Measurements from ENCODE around the gene CECR2. TPM values are rescaled to one million over a fixed set of nuclear protein-coding genes. Genes with fewer than 3 reads are reported as not detected.

Gene CECR2
- total RNA-seq, 3 donors from 2014 or later: 0.32 to 0.66 (median 0.44) TPM

GRCh38 chr22:17566776-17567175 lies 197.5 kb downstream of the CECR2 start:
- intact Hi-C loops (cut with DNase I; ENCODE audit: low total_unique reads): no loop called here
- TF ChIP-seq CTCF (IDR thresholded peaks at IDR 0.05) (no peak), POLR2AphosphoS5 (IDR thresholded peaks at IDR 0.05) (no peak), POLR2A (IDR thresholded peaks at IDR 0.05) (no peak)
- Histone ChIP-seq H3K27me3 (no peaks in the 10 kb centered on the region), H3K36me3 (no peaks in the 10 kb centered on the region), H3K9me3 (no peaks in the 10 kb centered on the region), H3K27ac (peak overlapping the region in 1 of 2 donors; percentile 20), H3K4me1 (no peaks in the 10 kb centered on the region), H3K4me3 (no peak overlapping the region)
- no peak for DNase-seq (ENCODE audit: low spot score in 2 of 2)

DNA sequence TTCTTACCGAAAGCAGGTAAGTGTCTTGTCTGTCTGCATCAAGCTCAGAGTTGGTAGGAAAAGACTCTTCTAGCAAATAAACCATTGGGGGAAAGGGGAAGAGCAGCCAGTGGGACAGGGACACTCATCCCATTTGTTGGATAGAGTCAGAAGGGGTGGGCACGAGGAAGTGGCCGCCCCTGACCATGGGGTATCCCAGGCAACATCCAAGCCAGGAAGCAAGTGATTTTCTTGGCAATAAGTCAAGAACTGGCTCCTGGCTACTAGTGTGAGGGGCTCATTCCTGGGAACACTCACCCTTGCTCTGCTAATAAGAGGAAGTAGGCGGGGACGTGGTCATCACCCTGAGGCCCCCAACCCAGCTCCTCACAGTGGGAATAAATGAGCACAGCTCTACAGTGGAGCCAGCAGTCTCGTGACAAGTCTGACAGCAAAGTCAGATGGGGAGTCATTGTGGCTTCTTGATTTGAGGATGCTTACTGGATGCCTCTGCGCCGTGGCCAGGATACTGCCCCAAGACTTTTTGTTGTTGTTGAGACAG lies 200.8 kb downstream of the CECR2 start:
- intact Hi-C loops (cut with DNase I; ENCODE audit: low total_unique reads): no loop called here
- Histone ChIP-seq H3K4me3 (peak overlapping the region; percentile 17 to 65 (median 43)), H3K27me3 (no peaks in the 10 kb centered on the region), H3K4me1 (no peaks in the 10 kb centered on the region), H3K36me3 (no peaks in the 10 kb centered on the region), H3K27ac (peak overlapping the region; percentile 83 to 93), H3K9me3 (no peaks in the 10 kb centered on the region)
- TF ChIP-seq POLR2A (IDR thresholded peaks at IDR 0.05): no peak
- peak in 1 of 3 donors; percentile 8 for TF ChIP-seq POLR2AphosphoS5 (IDR thresholded peaks at IDR 0.05)
- peak in 1 of 2 donors; percentile 37 for DNase-seq (ENCODE audit: low spot score in 2 of 2)

DNA sequence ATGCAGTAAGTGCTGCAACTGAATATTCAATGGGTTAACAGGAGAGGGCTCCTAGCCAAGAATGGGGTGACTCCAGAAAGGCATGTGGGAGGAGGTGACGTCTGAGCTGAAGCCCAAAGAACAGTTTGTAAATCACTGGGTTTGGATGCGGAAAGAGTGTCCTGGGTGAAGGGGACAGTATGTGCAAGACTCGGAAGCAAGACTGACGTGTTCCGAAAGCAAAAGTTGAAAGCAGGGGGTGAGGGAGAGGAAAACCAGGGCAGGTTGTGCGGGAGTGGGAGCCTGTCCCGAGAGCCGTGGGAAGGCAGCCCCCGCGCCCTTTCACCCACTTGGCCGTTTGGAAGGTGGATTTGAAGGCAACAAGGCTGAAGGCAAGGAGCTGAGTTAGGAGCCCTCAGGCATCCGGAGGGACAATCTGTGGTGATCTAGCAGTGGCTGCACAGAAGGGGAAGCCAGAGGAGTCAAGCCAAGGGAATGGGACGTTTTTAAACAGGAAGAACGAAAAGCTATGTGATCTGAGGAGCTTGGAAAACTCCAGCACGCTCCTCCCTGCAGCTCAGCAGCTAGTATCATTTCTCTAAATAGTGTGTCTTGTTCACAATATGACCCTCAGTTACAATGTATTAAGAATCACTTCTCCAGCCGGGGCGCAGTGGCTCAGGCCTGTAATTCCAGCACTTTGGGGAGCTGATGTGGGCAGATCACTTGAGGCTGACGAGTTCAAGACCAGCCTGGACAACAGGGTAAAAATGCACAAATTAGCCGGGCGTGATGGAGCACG lies 201.8 kb downstream of the CECR2 start:
- no peaks in the 10 kb centered on the region for H3K36me3 ChIP-seq
- no peaks in the 10 kb centered on the region for H3K27me3 ChIP-seq
- TF ChIP-seq POLR2AphosphoS5 (IDR thresholded peaks at IDR 0.05) (peak; percentile 79 to 98 (median 89)), POLR2A (IDR thresholded peaks at IDR 0.05) (no peak)
- DNase-seq (ENCODE audit: low spot score in 2 of 2): peak; percentile 71 to 72
- peak overlapping the region; percentile 83 to 93 for H3K27ac ChIP-seq
- intact Hi-C loops (cut with DNase I; ENCODE audit: low total_unique reads): no loop called here
- H3K9me3 ChIP-seq: no peaks in the 10 kb centered on the region
- no peaks in the 10 kb centered on the region for H3K4me1 ChIP-seq
- H3K4me3 ChIP-seq: peak overlapping the region; percentile 21 to 65 (median 43)

GRCh38 chr22:17575151-17575550 lies 205.9 kb downstream of the CECR2 start:
- no peak overlapping the region for H3K27ac ChIP-seq
- no peaks in the 10 kb centered on the region for H3K36me3 ChIP-seq
- H3K4me3 ChIP-seq: no peak overlapping the region
- no peaks in the 10 kb centered on the region for H3K4me1 ChIP-seq
- H3K27me3 ChIP-seq: no peaks in the 10 kb centered on the region
- no peaks in the 10 kb centered on the region for H3K9me3 ChIP-seq
- no peak for TF ChIP-seq POLR2AphosphoS5 (IDR thresholded peaks at IDR 0.05)
- TF ChIP-seq POLR2A (IDR thresholded peaks at IDR 0.05): no peak
- TF ChIP-seq CTCF (IDR thresholded peaks at IDR 0.05): no peak
- DNase-seq (ENCODE audit: low spot score in 2 of 2): no peak
- intact Hi-C loops (cut with DNase I; ENCODE audit: low total_unique reads): no loop called here

DNA sequence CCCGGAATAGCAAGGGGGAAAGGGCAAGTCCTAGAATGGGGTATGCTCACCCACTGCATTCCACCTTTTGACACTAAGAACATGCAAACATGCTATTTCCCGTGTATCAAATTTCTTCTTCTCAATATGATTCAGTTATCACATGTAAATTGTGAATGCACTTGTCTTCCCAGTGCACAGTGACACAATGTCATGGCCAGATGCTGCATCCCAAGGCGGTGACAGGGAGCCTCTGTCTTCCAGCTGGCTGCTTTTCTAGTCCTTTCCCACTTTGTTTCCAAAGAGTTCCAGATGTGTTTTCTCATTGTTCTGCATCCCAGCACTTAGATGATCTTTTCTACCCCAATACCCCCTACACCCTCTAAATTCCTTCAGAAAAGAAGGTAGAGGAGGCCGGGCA lies 206.4 kb downstream of the CECR2 start:
- Histone ChIP-seq H3K4me3 (no peak overlapping the region), H3K36me3 (no peaks in the 10 kb centered on the region), H3K4me1 (no peaks in the 10 kb centered on the region), H3K27me3 (no peaks in the 10 kb centered on the region), H3K27ac (no peak overlapping the region), H3K9me3 (no peaks in the 10 kb centered on the region)
- DNase-seq (ENCODE audit: low spot score in 2 of 2): no peak
- TF ChIP-seq POLR2AphosphoS5 (IDR thresholded peaks at IDR 0.05) (no peak), POLR2A (IDR thresholded peaks at IDR 0.05) (no peak), CTCF (IDR thresholded peaks at IDR 0.05) (no peak)
- intact Hi-C loops (cut with DNase I; ENCODE audit: low total_unique reads): no loop called here

DNA sequence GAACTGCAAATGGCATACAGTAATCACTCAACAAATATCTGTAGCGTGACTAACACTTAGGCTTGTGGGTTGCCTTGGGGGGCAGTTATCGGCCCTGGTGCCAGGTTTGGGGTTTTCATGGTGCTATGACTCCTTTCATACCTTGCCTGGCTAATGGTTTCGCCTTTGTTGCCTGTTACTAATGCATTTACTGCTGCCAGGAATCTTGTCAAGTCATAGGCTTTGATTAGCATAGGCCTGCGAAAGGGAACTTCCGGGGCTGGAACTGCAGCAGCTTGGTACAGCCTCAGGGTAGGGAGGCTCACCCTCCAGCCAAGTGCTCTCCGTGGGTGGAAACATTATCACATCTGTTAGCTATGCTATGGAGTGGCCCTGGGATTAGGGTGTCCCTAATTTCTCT lies 207.2 kb downstream of the CECR2 start:
- no peak for TF ChIP-seq CTCF (IDR thresholded peaks at IDR 0.05)
- no peak for TF ChIP-seq POLR2A (IDR thresholded peaks at IDR 0.05)
- peak in 1 of 3 donors; percentile 15 for TF ChIP-seq POLR2AphosphoS5 (IDR thresholded peaks at IDR 0.05)
- H3K4me3 ChIP-seq: no peak overlapping the region
- intact Hi-C loops (cut with DNase I; ENCODE audit: low total_unique reads): no loop called here
- no peaks in the 10 kb centered on the region for H3K36me3 ChIP-seq
- H3K27ac ChIP-seq: peak overlapping the region; percentile 36 to 43
- DNase-seq (ENCODE audit: low spot score in 2 of 2): peak in 1 of 2 donors; percentile 69
- no peaks in the 10 kb centered on the region for H3K9me3 ChIP-seq
- H3K27me3 ChIP-seq: no peaks in the 10 kb centered on the region
- H3K4me1 ChIP-seq: no peaks in the 10 kb centered on the region

All from breast epithelium (tissue), 4 donors.